ENCODE measurements around the gene CCDC184. TPM values are rescaled to one million over a fixed set of nuclear protein-coding genes. Genes with fewer than 3 reads are reported as not detected.
"Not testable (repeated sequence)": the region's sequence is repeated elsewhere in the genome, so short reads cannot be mapped to it uniquely, and the experiment has no call there.

CCDC184 gene
- total RNA-seq: under 1 TPM; 0.25 to 0.37 TPM

DNA sequence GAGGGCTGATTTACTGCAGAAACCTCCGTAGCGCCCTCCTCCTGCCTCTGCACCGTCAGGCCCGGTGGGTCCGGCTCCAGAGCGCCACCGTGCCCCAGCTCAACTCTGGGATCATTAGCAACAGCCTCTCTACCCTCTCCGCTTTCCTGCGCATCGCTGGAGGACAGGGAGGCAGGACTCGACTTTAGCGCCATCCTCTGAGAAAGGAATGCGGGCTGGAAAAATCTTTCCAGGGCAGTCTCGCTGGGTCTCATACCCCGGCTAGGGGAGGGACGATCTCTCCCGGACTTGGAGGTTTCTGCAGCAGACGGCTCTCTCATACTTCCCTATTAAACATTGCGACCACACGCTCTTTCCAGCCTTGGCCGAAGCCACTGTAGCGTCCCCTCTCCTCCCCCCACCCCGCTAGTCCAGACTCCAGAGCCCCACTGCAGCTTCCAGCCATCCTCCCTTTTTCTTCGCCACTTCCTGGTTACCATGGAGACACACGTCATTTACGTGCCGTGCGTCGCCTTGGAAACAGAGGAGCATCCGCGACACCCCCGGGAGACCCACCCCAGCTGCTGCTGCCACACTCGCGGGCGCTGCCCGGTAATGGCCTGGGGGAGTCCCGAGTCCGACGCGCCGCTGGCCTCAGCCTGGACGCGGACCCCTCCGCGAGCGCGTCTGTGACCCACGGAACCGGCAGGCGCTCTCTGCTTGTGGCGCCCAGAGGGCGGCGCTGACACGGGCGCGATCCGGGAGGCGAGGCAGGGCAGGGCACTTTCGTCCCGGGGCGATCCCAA lies at the start of gene CCDC184:
CCDC184 (plus strand) TSS at position 554 of the 785 bp plus-strand sequence. CDS start 479 bp downstream, outside the sequence.
- intact Hi-C loops (cut with DNase I, micrococcal nuclease): loop anchor here (1.0 to 10.0 kb wide), 9 partner anchors 15 to 478 kb away; partner anchors contain the start of genes ASB8 (in 2 of the 2), COL2A1 (in 2 of the 2), RPAP3 (in 1 of the 2) and TMEM106C (in 1 of the 2)
- Mint-ChIP-seq H3K4me1 (peaks cover 20% of the 10 kb centered on the region), H3K9me3 (ENCODE audit: low read depth) (no peaks in the 10 kb centered on the region), H3K27me3 (peaks cover 34% of the 10 kb centered on the region), H3K4me3 (peak within 1 kb of the TSS; percentile 81), H3K36me3 (ENCODE audit: low read depth) (no peaks in the 10 kb centered on the region), H3K27ac (peak within 1 kb of the TSS; percentile 31)
- peak; percentile 78 for DNase-seq
- ChIA-PET POLR2A (interaction anchor here (0.6 to 0.9 kb wide), 2 partner anchors 64 to 417 kb away, joined by 3 to 4 read pairs; partner anchors contain the start of gene PFKM), CTCF (interaction anchor here (0.8 to 2.3 kb wide), 12 partner anchors 10 to 435 kb away, joined by 3 to 15 read pairs (median 4); partner anchors contain the start of gene ASB8)
- peak; percentile 80 for ATAC-seq

GRCh38 chr12:48135027-48135426 lies 48.4 kb upstream of the CCDC184 start:
- Mint-ChIP-seq H3K36me3 (ENCODE audit: low read depth) (peaks cover 35% of the 10 kb centered on the region), H3K9me3 (ENCODE audit: low read depth) (no peaks in the 10 kb centered on the region), H3K4me3 (no peak overlapping the region), H3K27me3 (no peaks in the 10 kb centered on the region), H3K4me1 (no peaks in the 10 kb centered on the region), H3K27ac (no peak overlapping the region)
- DNase-seq: no peak
- no peak for ATAC-seq
- intact Hi-C loops (cut with DNase I, micrococcal nuclease): no loop called here
- ChIA-PET CTCF (no interaction called here), POLR2A (no interaction called here)

DNA sequence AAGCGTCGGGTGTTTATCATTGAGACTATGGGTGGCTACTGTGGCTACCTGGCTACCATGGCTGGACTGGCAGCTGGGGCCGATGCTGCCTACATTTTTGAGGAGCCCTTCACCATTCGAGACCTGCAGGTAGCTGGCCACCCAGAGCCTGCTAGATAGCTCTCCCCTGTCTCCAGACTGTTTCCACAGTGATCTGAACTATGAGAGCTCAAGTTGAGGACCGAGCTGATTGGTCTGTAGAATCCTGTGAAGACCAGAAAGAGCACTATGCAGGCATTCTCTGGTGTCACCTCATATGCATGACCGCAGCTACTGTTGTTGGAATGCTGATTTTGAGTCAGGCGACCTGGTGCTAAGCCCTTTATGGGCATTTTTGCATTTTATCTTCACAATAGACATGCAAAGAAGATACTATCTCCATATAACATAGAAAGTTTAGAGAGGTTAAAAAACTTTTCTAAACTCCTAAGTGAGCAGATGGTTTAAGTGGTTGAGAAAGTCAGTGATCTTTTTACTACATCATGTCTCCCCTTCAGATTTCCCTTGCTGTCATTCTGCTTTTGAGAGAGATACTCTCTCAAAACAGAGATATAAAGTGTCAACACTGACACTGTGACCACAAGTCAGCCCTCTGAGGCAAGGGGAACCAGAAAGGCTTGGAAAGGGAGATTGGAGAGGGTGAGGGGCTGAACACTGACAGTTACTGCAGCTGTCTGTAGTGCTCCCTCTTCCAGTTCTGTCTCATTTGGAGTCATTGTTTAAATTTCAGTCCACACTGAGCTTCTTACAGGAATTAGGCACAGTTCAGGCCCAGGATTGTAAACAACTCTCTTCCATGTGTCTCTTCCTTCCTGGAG lies 40.4 kb upstream of the CCDC184 start:
- intact Hi-C loops (cut with DNase I, micrococcal nuclease): no loop called here
- ATAC-seq: no peak
- H3K27me3 Mint-ChIP-seq: no peaks in the 10 kb centered on the region
- POLR2A ChIA-PET: no interaction called here
- H3K36me3 Mint-ChIP-seq (ENCODE audit: low read depth): peaks cover 50% of the 10 kb centered on the region
- no peaks in the 10 kb centered on the region for H3K9me3 Mint-ChIP-seq (ENCODE audit: low read depth)
- CTCF ChIA-PET: interaction anchor here (0.5 to 1.5 kb wide), 2 partner anchors 23 to 88 kb away, joined by 3 to 4 read pairs; no protein-coding TSS in a partner anchor
- no peak for DNase-seq
- no peaks in the 10 kb centered on the region for H3K4me1 Mint-ChIP-seq
- no peak overlapping the region for H3K27ac Mint-ChIP-seq
- H3K4me3 Mint-ChIP-seq: no peak overlapping the region

DNA sequence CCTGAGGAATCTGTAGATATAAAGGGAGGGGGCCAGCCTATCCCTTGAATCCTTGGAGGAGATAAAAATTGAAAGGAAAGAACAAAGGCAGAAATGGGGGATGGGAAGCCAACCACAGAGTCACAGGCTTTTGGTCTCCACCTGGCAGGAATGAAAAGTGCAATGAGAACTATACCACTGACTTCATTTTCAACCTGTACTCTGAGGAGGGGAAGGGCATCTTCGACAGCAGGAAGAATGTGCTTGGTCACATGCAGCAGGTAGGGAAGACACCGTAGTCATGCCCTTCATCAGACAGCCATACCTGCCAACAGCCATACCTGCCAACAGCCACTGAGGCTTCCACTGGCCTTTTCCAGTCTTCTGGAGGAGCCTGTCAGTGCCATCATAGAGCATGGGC lies 39.5 kb upstream of the CCDC184 start:
- ChIA-PET CTCF (no interaction called here), POLR2A (no interaction called here)
- Mint-ChIP-seq H3K4me1 (no peaks in the 10 kb centered on the region), H3K9me3 (ENCODE audit: low read depth) (no peaks in the 10 kb centered on the region), H3K4me3 (no peak overlapping the region), H3K27ac (no peak overlapping the region), H3K36me3 (ENCODE audit: low read depth) (peaks cover 53% of the 10 kb centered on the region), H3K27me3 (no peaks in the 10 kb centered on the region)
- ATAC-seq: no peak
- no peak for DNase-seq
- intact Hi-C loops (cut with DNase I, micrococcal nuclease): no loop called here

DNA sequence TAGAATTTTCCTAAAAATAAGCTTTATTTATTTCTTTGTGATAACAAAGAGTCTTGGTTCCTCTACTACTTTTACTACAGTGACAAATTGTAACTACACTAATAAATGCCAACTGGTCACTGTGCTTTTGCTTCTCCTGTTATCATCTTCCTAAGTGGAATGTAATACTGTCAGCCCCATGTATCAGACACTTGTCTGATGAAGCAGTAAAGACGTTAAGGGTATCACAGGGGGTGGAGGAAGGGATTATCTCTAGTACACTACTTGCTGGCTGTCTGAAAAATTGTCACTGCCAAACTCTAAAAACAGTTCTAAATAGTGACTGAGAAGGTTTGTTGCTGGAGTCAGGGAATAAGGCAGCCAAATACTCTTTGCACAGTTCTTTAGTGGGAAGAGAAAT lies 37.5 kb upstream of the CCDC184 start:
- no peak for ATAC-seq
- intact Hi-C loops (cut with DNase I, micrococcal nuclease): no loop called here
- Mint-ChIP-seq H3K36me3 (ENCODE audit: low read depth) (peaks cover 52% of the 10 kb centered on the region), H3K4me3 (no peak overlapping the region), H3K27ac (no peak overlapping the region), H3K9me3 (ENCODE audit: low read depth) (no peaks in the 10 kb centered on the region), H3K4me1 (peaks cover 1% of the 10 kb centered on the region), H3K27me3 (no peaks in the 10 kb centered on the region)
- POLR2A ChIA-PET: no interaction called here
- no peak for DNase-seq
- CTCF ChIA-PET: interaction anchor here (1.2 to 1.6 kb wide), 3 partner anchors 18 to 58 kb away, joined by 3 to 5 read pairs (median 3); no protein-coding TSS in a partner anchor

DNA sequence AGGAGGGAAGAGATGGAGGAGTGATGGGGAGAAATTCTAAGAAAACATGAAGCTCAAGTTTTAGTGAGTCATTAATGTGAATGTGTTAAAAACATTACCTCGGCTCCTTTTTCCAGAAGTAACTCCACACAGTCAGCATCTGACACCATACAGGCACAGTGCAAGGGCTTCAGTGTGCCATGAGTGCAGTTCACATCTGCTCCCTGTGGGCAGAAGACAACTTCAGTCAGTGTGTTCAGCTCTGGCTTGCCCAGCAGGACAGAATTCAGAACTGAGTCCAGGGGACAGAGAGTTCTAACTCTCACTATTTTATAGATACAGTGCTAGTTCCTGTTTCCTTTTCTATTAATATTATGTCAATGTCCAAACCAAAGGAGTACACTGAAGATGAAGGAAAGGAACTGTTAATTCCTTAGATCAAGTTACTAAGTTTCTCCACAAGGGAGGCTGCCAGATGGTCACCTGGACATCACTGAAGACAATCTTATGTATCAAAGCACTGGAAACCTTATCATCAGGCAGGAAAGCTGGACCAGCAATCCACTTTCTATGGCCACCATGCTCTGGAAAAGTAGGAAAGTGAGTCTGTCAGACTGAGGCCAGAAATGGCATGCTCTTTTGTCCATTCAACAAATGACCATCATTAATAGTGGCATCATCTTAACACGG lies 32.2 kb upstream of the CCDC184 start:
- intact Hi-C loops (cut with DNase I, micrococcal nuclease): no loop called here
- H3K9me3 Mint-ChIP-seq (ENCODE audit: low read depth): no peaks in the 10 kb centered on the region
- H3K27me3 Mint-ChIP-seq: no peaks in the 10 kb centered on the region
- H3K4me1 Mint-ChIP-seq: peaks cover 25% of the 10 kb centered on the region
- H3K4me3 Mint-ChIP-seq: no peak overlapping the region
- CTCF ChIA-PET: interaction anchor here (0.5 to 1.7 kb wide), 5 partner anchors 9 to 51 kb away, joined by 3 read pairs; no protein-coding TSS in a partner anchor
- ATAC-seq (peak; percentile 37), DNase-seq (no peak)
- POLR2A ChIA-PET: interaction anchor here (0.7 kb wide), 1 partner anchor 12 kb away, joined by 3 read pairs; no protein-coding TSS in a partner anchor
- no peak overlapping the region for H3K27ac Mint-ChIP-seq
- H3K36me3 Mint-ChIP-seq (ENCODE audit: low read depth): peaks cover 29% of the 10 kb centered on the region

DNA sequence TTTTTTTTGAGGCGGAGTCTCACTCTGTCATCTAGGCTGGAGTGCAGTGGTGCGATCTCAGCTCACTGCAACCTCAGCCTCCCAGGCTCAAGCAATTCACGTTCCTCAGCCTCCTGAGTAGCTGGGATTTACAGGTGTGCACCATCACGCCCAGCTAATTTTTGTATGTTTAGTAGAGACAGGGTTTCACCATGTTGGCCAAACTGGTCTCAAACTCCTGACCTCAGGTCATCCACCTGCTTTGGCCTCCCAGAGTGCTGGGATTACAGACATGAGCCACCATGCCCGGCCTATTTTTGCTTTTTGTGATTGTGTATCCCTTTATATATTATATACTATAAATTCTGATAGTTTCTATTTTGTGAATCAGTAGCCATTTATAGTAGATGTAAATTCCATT lies 27.7 kb upstream of the CCDC184 start:
- Mint-ChIP-seq H3K4me1 (peaks cover 46% of the 10 kb centered on the region), H3K36me3 (ENCODE audit: low read depth) (peaks cover 10% of the 10 kb centered on the region)
- POLR2A ChIA-PET; H3K27me3 Mint-ChIP-seq; H3K27ac Mint-ChIP-seq; ATAC-seq; DNase-seq; H3K4me3 Mint-ChIP-seq; H3K9me3 Mint-ChIP-seq (ENCODE audit: low read depth): not testable (repeated sequence)
- CTCF ChIA-PET: interaction anchor here (1.3 kb wide), 1 partner anchor 9 kb away, joined by 4 read pairs; no protein-coding TSS in a partner anchor
- intact Hi-C loops (cut with DNase I, micrococcal nuclease): loop anchor here (2.0 to 5.0 kb wide), 5 partner anchors 42 to 802 kb away; partner anchors contain the start of genes ARF3 (in 1 of the 2), DDX23 (in 1 of the 2), TMEM106C (in 1 of the 2) and VDR (in 1 of the 2)

GRCh38 chr12:48156652-48157017 lies 26.8 kb upstream of the CCDC184 start:
- ATAC-seq (no peak), DNase-seq (no peak)
- H3K4me3 Mint-ChIP-seq: peak overlapping the region; percentile 88
- no peaks in the 10 kb centered on the region for H3K9me3 Mint-ChIP-seq (ENCODE audit: low read depth)
- POLR2A ChIA-PET: interaction anchor here (0.6 to 1.8 kb wide), 3 partner anchors 37 to 271 kb away, joined by 5 to 8 read pairs (median 8); partner anchors contain the start of genes PFKM and SENP1
- intact Hi-C loops (cut with DNase I, micrococcal nuclease): loop anchor here (1.0 to 5.0 kb wide), 14 partner anchors 27 to 801 kb away; partner anchors contain the start of genes CCDC184 (in 2 of the 2), SENP1 (in 2 of the 2), TMEM106C (in 2 of the 2) and VDR (in 2 of the 2)
- CTCF ChIA-PET: interaction anchor here (1.4 to 2.6 kb wide), 4 partner anchors 8 to 50 kb away, joined by 4 to 12 read pairs (median 6); partner anchors contain the start of genes PFKM and SENP1
- H3K36me3 Mint-ChIP-seq (ENCODE audit: low read depth): peaks cover 9% of the 10 kb centered on the region
- peak overlapping the region; percentile 91 for H3K27ac Mint-ChIP-seq
- peaks cover 46% of the 10 kb centered on the region for H3K4me1 Mint-ChIP-seq
- H3K27me3 Mint-ChIP-seq: no peaks in the 10 kb centered on the region

DNA sequence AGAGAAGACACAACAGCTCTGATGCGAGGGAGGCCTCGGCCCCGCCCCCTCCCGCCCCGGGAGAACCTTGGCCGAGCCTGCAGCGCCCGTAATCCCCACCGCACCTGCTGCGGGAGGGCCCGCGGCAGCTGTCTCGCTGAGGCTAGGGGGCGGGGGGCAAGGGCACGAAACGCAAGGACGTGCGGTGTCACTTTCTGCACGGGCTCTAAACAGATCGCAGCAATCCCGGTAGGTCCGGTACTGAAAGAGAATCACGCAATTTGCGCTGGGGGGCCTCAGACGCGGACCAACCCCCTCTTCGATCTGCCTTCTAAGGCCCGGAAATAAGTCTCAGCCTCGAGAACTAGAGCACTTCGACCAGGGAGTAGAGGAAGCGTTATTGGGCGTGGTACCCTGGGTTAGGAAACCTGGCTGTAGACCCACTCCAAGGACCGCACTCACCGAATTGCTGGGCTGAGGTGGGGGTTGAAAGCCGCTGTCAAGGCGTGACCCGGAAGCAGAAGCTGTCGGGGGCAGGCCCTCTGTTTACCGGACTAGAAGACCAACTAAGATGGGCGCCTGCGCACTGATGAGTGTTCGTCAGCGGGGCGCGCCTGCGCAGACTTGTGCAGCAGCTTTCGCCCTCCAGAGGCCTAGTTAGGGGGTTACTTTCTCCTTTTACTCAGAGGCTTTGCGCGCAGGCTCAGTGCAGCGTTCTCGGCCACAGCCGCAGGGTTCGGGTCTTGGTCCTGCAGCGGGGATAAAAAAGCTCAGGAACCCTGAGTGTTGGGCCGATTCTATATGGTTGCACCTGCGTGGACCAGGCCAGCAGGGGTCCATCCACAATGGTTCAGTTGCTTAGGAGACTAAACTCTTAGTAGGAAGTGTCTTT lies 26.2 kb upstream of the CCDC184 start, which contains the start of gene ASB8:
ASB8 (minus strand) TSS at position 498 of the 871 bp plus-strand sequence. CDS start 4,019 bp downstream, outside the sequence.
- ATAC-seq (peak; percentile 96), DNase-seq (peak; percentile 100)
- CTCF ChIA-PET: interaction anchor here (0.7 to 2.6 kb wide), 11 partner anchors 9 to 194 kb away, joined by 3 to 12 read pairs (median 4); partner anchors contain the start of genes CCDC184, PFKM, SENP1 and TMEM106C
- Mint-ChIP-seq H3K4me1 (peaks cover 40% of the 10 kb centered on the region), H3K27ac (peak within 1 kb of the TSS; percentile 94), H3K9me3 (ENCODE audit: low read depth) (no peaks in the 10 kb centered on the region), H3K4me3 (peak within 1 kb of the TSS; percentile 88), H3K36me3 (ENCODE audit: low read depth) (peaks cover 6% of the 10 kb centered on the region), H3K27me3 (no peaks in the 10 kb centered on the region)
- POLR2A ChIA-PET: interaction anchor here (0.6 to 1.8 kb wide), 4 partner anchors 38 to 272 kb away, joined by 5 to 9 read pairs (median 8); partner anchors contain the start of genes PFKM and SENP1
- intact Hi-C loops (cut with DNase I, micrococcal nuclease): loop anchor here (1.0 to 5.0 kb wide), 14 partner anchors 26 to 800 kb away; partner anchors contain the start of genes CCDC184 (in 2 of the 2), SENP1 (in 2 of the 2), TMEM106C (in 2 of the 2) and VDR (in 2 of the 2)
